HUES48 (cell line): ENCODE results near the gene STRIP1.

Experiments used
- H3K27ac ChIP-seq: one replicate; pipeline ENCODE4 v1.7.0; 2013; ENCODE audit warnings: low read depth, low read length, inconsistent platforms
- H3K27me3 ChIP-seq: 2 replicates; pipeline ENCODE4 v1.6.1; 2013; ENCODE audit warnings: mild to moderate bottlenecking, low read length; ENCODE audit not compliant: control insufficient read depth, insufficient read depth
- H3K36me3 ChIP-seq: 2 replicates; pipeline ENCODE4 v1.6.1; 2013; ENCODE audit warnings: low read length; ENCODE audit not compliant: control insufficient read depth, insufficient read depth
- H3K4me1 ChIP-seq: 2 replicates; pipeline ENCODE4 v1.6.1; 2013; ENCODE audit warnings: mild to moderate bottlenecking, low read length; ENCODE audit not compliant: control insufficient read depth, insufficient read depth
- H3K4me3 ChIP-seq: 2 replicates; pipeline ENCODE4 v1.5.1; 2013; ENCODE audit warnings: mild to moderate bottlenecking, low read depth, low read length
- H3K9ac ChIP-seq: 2 replicates; pipeline ENCODE4 v1.6.1; 2013; ENCODE audit warnings: mild to moderate bottlenecking, low read depth, low read length, moderate library complexity
- H3K9me3 ChIP-seq: 2 replicates; pipeline ENCODE4 v1.6.1; 2013; ENCODE audit warnings: low read length; ENCODE audit not compliant: control insufficient read depth, insufficient read depth

The STRIP1 gene, protein sequence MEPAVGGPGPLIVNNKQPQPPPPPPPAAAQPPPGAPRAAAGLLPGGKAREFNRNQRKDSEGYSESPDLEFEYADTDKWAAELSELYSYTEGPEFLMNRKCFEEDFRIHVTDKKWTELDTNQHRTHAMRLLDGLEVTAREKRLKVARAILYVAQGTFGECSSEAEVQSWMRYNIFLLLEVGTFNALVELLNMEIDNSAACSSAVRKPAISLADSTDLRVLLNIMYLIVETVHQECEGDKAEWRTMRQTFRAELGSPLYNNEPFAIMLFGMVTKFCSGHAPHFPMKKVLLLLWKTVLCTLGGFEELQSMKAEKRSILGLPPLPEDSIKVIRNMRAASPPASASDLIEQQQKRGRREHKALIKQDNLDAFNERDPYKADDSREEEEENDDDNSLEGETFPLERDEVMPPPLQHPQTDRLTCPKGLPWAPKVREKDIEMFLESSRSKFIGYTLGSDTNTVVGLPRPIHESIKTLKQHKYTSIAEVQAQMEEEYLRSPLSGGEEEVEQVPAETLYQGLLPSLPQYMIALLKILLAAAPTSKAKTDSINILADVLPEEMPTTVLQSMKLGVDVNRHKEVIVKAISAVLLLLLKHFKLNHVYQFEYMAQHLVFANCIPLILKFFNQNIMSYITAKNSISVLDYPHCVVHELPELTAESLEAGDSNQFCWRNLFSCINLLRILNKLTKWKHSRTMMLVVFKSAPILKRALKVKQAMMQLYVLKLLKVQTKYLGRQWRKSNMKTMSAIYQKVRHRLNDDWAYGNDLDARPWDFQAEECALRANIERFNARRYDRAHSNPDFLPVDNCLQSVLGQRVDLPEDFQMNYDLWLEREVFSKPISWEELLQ

GRCh38 chr1:110034451-110035235 is at the start of gene STRIP1:
STRIP1 (plus strand) TSS chr1:110034624; CDS start chr1:110034638, 14 bp downstream.
- Histone ChIP-seq H3K27ac (peak within 1 kb of the TSS; percentile 84), H3K27me3 (no peaks in the 10 kb centered on the region), H3K9ac (peak within 1 kb of the TSS; percentile 75), H3K36me3 (peaks cover 28% of the 10 kb centered on the region), H3K9me3 (no peaks in the 10 kb centered on the region), H3K4me1 (peaks cover 21% of the 10 kb centered on the region), H3K4me3 (peak within 1 kb of the TSS; percentile 87)

DNA sequence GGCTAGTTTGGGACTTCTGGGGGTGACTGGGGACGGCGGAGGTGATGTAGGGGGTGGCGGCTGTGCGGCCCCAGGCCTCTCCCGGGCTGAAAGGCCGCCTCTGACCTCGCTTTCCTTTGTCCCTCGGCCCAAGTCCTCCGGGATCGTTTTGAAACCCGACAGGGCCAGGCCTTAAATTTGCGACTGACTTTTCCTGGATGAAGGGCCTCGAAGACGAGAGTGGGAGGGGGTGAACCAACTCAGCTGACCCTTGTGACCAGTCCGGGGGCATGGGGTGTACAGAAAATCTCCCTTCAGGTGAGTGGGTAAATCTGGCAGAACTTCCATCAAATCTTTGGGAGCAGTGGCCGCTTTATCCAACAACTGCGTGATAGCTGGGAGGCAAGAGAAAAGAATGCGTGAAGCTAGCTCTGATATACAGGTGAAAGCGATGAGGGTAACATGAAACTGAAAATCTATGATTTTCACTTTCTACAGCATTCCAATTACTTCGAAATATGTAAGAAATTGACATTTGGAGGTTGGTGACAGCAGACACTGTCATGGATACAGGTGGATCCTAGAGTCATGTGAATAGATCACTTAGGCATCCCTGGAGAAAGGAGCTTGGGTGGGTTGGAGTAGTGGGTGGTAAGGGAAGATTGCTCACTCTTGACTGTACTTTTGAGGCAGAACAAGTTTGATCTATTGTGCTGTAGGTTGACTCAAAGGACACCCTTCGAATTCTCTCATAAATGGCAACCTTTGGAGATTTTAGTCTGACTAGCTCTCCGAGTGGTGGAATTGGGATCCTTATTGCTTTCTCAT is 49.0 kb upstream of the STRIP1 start:
- H3K4me1 ChIP-seq, result peaks cover 33% of the 10 kb centered on the region

DNA sequence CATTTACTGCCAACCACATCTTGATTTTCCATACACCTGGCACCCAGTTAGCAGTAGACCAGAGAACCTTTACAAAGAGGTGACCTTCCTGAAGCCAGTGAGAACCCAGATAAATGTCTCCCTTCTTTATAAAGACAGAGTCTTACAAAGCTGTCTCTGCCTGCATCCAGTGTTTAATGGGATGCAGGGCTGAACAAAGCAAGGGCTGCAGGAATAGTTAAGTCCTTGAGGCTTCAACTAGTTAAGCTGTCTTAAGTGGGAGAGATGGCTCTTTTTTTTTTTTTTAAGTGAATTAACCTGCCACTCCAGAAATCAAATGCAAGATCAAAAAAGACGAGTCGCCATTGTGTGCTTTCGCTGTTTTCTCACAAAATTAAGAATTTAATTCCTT is 48.4 kb upstream of the STRIP1 start:
- H3K27ac ChIP-seq, result no peak overlapping the region
- peaks cover 7% of the 10 kb centered on the region; the same call in 1 of the 2 replicates for H3K27me3 ChIP-seq
- H3K9ac ChIP-seq, result no peak overlapping the region

More for the DNA sequence above, 49.0 kb upstream of the STRIP1 start:
- Histone ChIP-seq H3K27me3 (peaks cover 7% of the 10 kb centered on the region; the same call in 1 of the 2 replicates), H3K27ac (peak overlapping the region; percentile 91), H3K4me3 (peak overlapping the region; percentile 84), H3K9ac (peak overlapping the region; percentile 90), H3K36me3 (peaks cover 4% of the 10 kb centered on the region; the same call in 1 of the 2 replicates), H3K9me3 (no peaks in the 10 kb centered on the region)

GRCh38 chr1:109988349-109988914 is 46.0 kb upstream of the STRIP1 start:
- H3K27me3 ChIP-seq, result peaks cover 6% of the 10 kb centered on the region; the same call in 1 of the 2 replicates
- peaks cover 7% of the 10 kb centered on the region; the same call in 1 of the 2 replicates for H3K36me3 ChIP-seq
- H3K9ac ChIP-seq, result no peak overlapping the region
- H3K4me3 ChIP-seq, result no peak overlapping the region
- H3K27ac ChIP-seq, result no peak overlapping the region
- H3K9me3 ChIP-seq, result no peaks in the 10 kb centered on the region
- peaks cover 33% of the 10 kb centered on the region for H3K4me1 ChIP-seq

More for the DNA sequence above, 48.4 kb upstream of the STRIP1 start:
- peak overlapping the region; percentile 84 for H3K4me3 ChIP-seq
- H3K36me3 ChIP-seq, result peaks cover 4% of the 10 kb centered on the region; the same call in 1 of the 2 replicates
- H3K9me3 ChIP-seq, result no peaks in the 10 kb centered on the region
- H3K4me1 ChIP-seq, result peaks cover 33% of the 10 kb centered on the region

DNA sequence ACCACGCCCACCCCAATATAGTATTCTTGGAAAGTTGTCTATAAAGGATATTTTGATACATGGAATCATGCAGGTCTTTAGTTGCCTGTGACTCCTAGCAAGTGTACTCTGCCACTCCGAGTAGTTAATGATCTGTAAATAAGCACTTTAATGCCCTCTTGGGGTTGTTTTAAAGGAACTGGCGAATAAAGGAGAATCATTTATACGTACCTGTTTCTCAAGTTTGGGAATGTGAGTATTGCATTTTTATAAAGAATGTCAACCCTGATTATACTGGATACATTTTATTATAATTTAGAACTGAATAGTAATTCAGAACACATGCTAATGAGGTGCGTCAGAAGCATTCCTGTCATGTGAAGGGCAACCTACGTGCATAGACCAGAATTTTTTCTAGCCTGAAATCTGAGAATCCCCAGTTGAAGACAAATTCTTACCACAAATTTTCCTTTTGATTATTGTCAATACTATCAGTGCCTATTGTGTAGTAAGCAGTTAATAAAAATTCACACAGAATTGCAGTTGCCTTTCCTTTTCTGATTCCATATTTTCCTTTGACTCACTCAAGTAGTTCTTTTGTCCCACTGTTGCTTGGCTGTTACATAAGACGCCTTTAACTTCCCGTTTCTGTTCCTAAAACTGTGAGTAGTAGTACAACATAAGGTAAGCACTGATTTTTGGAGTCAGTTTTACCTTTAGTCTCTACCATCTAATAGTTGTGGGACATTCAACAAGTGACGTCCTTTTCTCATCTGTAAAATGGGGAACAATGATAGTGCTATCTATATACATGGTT is 44.7 kb upstream of the STRIP1 start:
- Histone ChIP-seq H3K9me3 (no peaks in the 10 kb centered on the region), H3K36me3 (peaks cover 7% of the 10 kb centered on the region; the same call in 1 of the 2 replicates), H3K27me3 (no peaks in the 10 kb centered on the region), H3K4me3 (no peak overlapping the region), H3K27ac (no peak overlapping the region), H3K4me1 (peaks cover 24% of the 10 kb centered on the region), H3K9ac (no peak overlapping the region)

GRCh38 chr1:109990302-109990653 is 44.1 kb upstream of the STRIP1 start:
- Histone ChIP-seq H3K36me3 (peaks cover 8% of the 10 kb centered on the region), H3K4me1 (peaks cover 24% of the 10 kb centered on the region), H3K27ac (no peak overlapping the region), H3K9me3 (no peaks in the 10 kb centered on the region), H3K27me3 (no peaks in the 10 kb centered on the region), H3K4me3 (no peak overlapping the region), H3K9ac (no peak overlapping the region)

DNA sequence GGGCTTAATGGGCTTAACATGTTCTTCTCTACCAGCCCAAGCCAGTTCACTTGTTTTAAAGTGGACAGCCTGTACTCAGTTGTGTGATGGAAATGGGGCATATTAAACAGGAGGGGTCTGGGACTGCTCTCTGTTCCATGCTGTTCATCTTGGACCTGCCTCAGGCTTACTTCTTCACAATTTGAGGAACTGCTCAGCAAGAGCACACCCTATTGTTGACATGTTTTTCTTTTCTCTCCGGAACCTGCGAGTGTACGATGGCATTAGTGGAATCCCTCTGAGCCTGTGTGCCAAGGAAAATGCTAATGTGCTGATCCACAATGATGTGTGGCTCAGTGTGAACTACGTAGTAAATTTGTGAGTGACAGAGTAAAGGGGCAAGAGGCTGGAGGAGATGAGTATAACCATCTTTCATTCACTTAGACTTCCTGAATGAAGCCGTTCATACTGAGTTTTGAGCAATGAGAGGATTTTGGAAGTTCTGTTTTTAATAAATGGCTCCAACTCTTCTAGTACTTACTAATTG is 43.0 kb upstream of the STRIP1 start:
- H3K36me3 ChIP-seq, result peaks cover 14% of the 10 kb centered on the region

GRCh38 chr1:109993885-109994284 is 40.5 kb upstream of the STRIP1 start:
- Histone ChIP-seq H3K4me3 (no peak overlapping the region), H3K9ac (no peak overlapping the region), H3K9me3 (no peaks in the 10 kb centered on the region), H3K36me3 (peaks cover 14% of the 10 kb centered on the region), H3K27me3 (no peaks in the 10 kb centered on the region), H3K27ac (no peak overlapping the region), H3K4me1 (peaks cover 6% of the 10 kb centered on the region)

More for the DNA sequence above, 43.0 kb upstream of the STRIP1 start:
- Histone ChIP-seq H3K4me3 (no peak overlapping the region), H3K9me3 (no peaks in the 10 kb centered on the region), H3K27me3 (no peaks in the 10 kb centered on the region), H3K4me1 (peaks cover 15% of the 10 kb centered on the region), H3K9ac (no peak overlapping the region), H3K27ac (no peak overlapping the region)

- Histone ChIP-seq H3K4me1 (peaks cover 6% of the 10 kb centered on the region), H3K27ac (no peak overlapping the region), H3K9me3 (no peaks in the 10 kb centered on the region), H3K9ac (no peak overlapping the region), H3K36me3 (peaks cover 14% of the 10 kb centered on the region), H3K4me3 (no peak overlapping the region), H3K27me3 (no peaks in the 10 kb centered on the region)
These were observed 39.8 kb upstream of the STRIP1 start for GRCh38 chr1:109994654-109995053.
